ENCODE data around the gene CNN3.

Gene CNN3

GRCh38 chr1:94851571-94851970 lies 75.3 kb downstream of the CNN3 start:
- DNase-seq, result no peak
